ENCODE data around the gene UVRAG.
"Not testable (repeated sequence)": the region's sequence is repeated elsewhere in the genome, so short reads cannot be mapped to it uniquely, and the experiment has no call there.

Gene UVRAG

GRCh38 chr11:76030968-76031590 is 216.1 kb downstream of the UVRAG start:
- DNase-seq: no peak
- no peak for TF ChIP-seq GATA1 (IDR thresholded peaks at IDR 0.05; ENCODE audit: low read depth, low read length)

- TF ChIP-seq GATA1 (IDR thresholded peaks at IDR 0.05; ENCODE audit: low read depth, low read length) (no peak), POLR2A (IDR thresholded peaks at IDR 0.05; ENCODE audit: low read length) (no peak)
- DNase-seq: no peak
Measured at GRCh38 chr11:76033699-76034098, 218.7 kb downstream of the UVRAG start.

- peak in 1 of 2 experiments; percentile 42 for DNase-seq
- TF ChIP-seq POLR2A (IDR thresholded peaks at IDR 0.05; ENCODE audit: low read length) (no peak), GATA1 (IDR thresholded peaks at IDR 0.05; ENCODE audit: low read depth, low read length) (no peak)
Measured at GRCh38 chr11:76035020-76035419, 220.0 kb downstream of the UVRAG start.

- DNase-seq: no peak
- TF ChIP-seq POLR2A (IDR thresholded peaks at IDR 0.05; ENCODE audit: low read length): no peak
- no peak for TF ChIP-seq GATA1 (IDR thresholded peaks at IDR 0.05; ENCODE audit: low read depth, low read length)
Measured at GRCh38 chr11:76038608-76039007, 223.6 kb downstream of the UVRAG start.

- no peak for TF ChIP-seq GATA1 (IDR thresholded peaks at IDR 0.05; ENCODE audit: low read depth, low read length)
- TF ChIP-seq POLR2A (IDR thresholded peaks at IDR 0.05; ENCODE audit: low read length): no peak
- DNase-seq: no peak
Measured at GRCh38 chr11:76041208-76041607, 226.2 kb downstream of the UVRAG start.

GRCh38 chr11:76044750-76045320 is 229.8 kb downstream of the UVRAG start:
- TF ChIP-seq GATA1 (IDR thresholded peaks at IDR 0.05; ENCODE audit: low read depth, low read length): no peak
- no peak for TF ChIP-seq POLR2A (IDR thresholded peaks at IDR 0.05; ENCODE audit: low read length)
- no peak for DNase-seq

- TF ChIP-seq GATA1 (IDR thresholded peaks at IDR 0.05; ENCODE audit: low read depth, low read length): no peak
- no peak for DNase-seq
Measured at GRCh38 chr11:76047231-76047630, 232.2 kb downstream of the UVRAG start.

- TF ChIP-seq POLR2A (IDR thresholded peaks at IDR 0.05; ENCODE audit: low read length) (no peak), GATA1 (IDR thresholded peaks at IDR 0.05; ENCODE audit: low read depth, low read length) (no peak)
- no peak for DNase-seq
Measured at GRCh38 chr11:76047766-76048165, 232.8 kb downstream of the UVRAG start.

GRCh38 chr11:76048763-76049162 is 233.8 kb downstream of the UVRAG start:
- DNase-seq: peak; percentile 67 to 77
- TF ChIP-seq POLR2A (IDR thresholded peaks at IDR 0.05; ENCODE audit: low read length) (no peak), GATA1 (IDR thresholded peaks at IDR 0.05; ENCODE audit: low read depth, low read length) (no peak)

GRCh38 chr11:76049511-76049910 is 234.5 kb downstream of the UVRAG start:
- TF ChIP-seq POLR2A (IDR thresholded peaks at IDR 0.05; ENCODE audit: low read length) (no peak), GATA1 (IDR thresholded peaks at IDR 0.05; ENCODE audit: low read depth, low read length) (no peak)
- DNase-seq: no peak

- TF ChIP-seq POLR2A (IDR thresholded peaks at IDR 0.05; ENCODE audit: low read length) (no peak), GATA1 (IDR thresholded peaks at IDR 0.05; ENCODE audit: low read depth, low read length) (no peak)
- DNase-seq: no peak
Measured at GRCh38 chr11:76051937-76052336, 236.9 kb downstream of the UVRAG start.

GRCh38 chr11:76054330-76054729 is 239.3 kb downstream of the UVRAG start:
- DNase-seq: no peak
- TF ChIP-seq POLR2A (IDR thresholded peaks at IDR 0.05; ENCODE audit: low read length): no peak
- TF ChIP-seq GATA1 (IDR thresholded peaks at IDR 0.05; ENCODE audit: low read depth, low read length): no peak

GRCh38 chr11:76056876-76057275 is 241.9 kb downstream of the UVRAG start:
- TF ChIP-seq GATA1 (IDR thresholded peaks at IDR 0.05; ENCODE audit: low read depth, low read length) (no peak), POLR2A (IDR thresholded peaks at IDR 0.05; ENCODE audit: low read length) (no peak)
- no peak for DNase-seq

GRCh38 chr11:76060475-76061036 is 245.5 kb downstream of the UVRAG start:
- DNase-seq: not testable (repeated sequence)

GRCh38 chr11:76062733-76063132 is 247.7 kb downstream of the UVRAG start:
- TF ChIP-seq POLR2A (IDR thresholded peaks at IDR 0.05; ENCODE audit: low read length) (no peak), GATA1 (IDR thresholded peaks at IDR 0.05; ENCODE audit: low read depth, low read length) (no peak)
- DNase-seq: no peak
